Fibroblast of the conjunctiva (primary cell): ENCODE data around the gene ADAMTS13.
"Not testable (repeated sequence)": the region's sequence is repeated elsewhere in the genome, so short reads cannot be mapped to it uniquely, and the experiment has no call there.

Experiments used
- DNase-seq: peaks from one replicate; pipeline ENCODE4 v3.0.0-alpha.2; 2010; ENCODE audit warnings: low read depth

Gene ADAMTS13

GRCh38 chr9:133392308-133392707 is 29.9 kb upstream of the ADAMTS13 start:
- DNase-seq: not testable (repeated sequence)

GRCh38 chr9:133393399-133393798 is 28.8 kb upstream of the ADAMTS13 start:
- no peak for DNase-seq

GRCh38 chr9:133394687-133395271 is 27.4 kb upstream of the ADAMTS13 start:
- no peak for DNase-seq

GRCh38 chr9:133396952-133397351 is 25.2 kb upstream of the ADAMTS13 start:
- DNase-seq: no peak

GRCh38 chr9:133397370-133397769 is 24.8 kb upstream of the ADAMTS13 start:
- DNase-seq: no peak

- DNase-seq: no peak
Measured at GRCh38 chr9:133397895-133398294, 24.3 kb upstream of the ADAMTS13 start.

- DNase-seq: no peak
Measured at GRCh38 chr9:133400292-133400691, 21.9 kb upstream of the ADAMTS13 start.

GRCh38 chr9:133401588-133401987 is 20.6 kb upstream of the ADAMTS13 start:
- DNase-seq: no peak

GRCh38 chr9:133402689-133403088 is 19.5 kb upstream of the ADAMTS13 start:
- DNase-seq: no peak

- no peak for DNase-seq
Measured at GRCh38 chr9:133403766-133404453, 18.3 kb upstream of the ADAMTS13 start.

- no peak for DNase-seq
Measured at GRCh38 chr9:133404454-133405002, 17.6 kb upstream of the ADAMTS13 start.

GRCh38 chr9:133405508-133406438 is 16.4 kb upstream of the ADAMTS13 start:
- DNase-seq: no peak

- DNase-seq: peak; percentile 51
Measured at GRCh38 chr9:133406480-133407307, 15.5 kb upstream of the ADAMTS13 start.

- no peak for DNase-seq
Measured at GRCh38 chr9:133408042-133408441, 14.1 kb upstream of the ADAMTS13 start.

GRCh38 chr9:133415170-133415569 is 7.0 kb upstream of the ADAMTS13 start:
- no peak for DNase-seq

- DNase-seq: peak; percentile 71
Measured at GRCh38 chr9:133417541-133418461, 4.4 kb upstream of the ADAMTS13 start, which contains the start of gene REXO4. Gene REXO4, minus strand, starts transcription at chr9:133418010. Its CDS starts 166 bp downstream, at chr9:133417844.

- DNase-seq: no peak
Measured at GRCh38 chr9:133419005-133419404, 3.2 kb upstream of the ADAMTS13 start.

- DNase-seq: no peak
Measured at GRCh38 chr9:133420392-133420827, 1.8 kb upstream of the ADAMTS13 start.

GRCh38 chr9:133423216-133423615 is 1.0 kb downstream of the ADAMTS13 start:
- no peak for DNase-seq

GRCh38 chr9:133424187-133424586 is 2.0 kb downstream of the ADAMTS13 start:
- no peak for DNase-seq
